HG03521 (cell line): ENCODE results near the gene MYCBP2.
"Not testable (repeated sequence)": the region's sequence is repeated elsewhere in the genome, so short reads cannot be mapped to it uniquely, and the experiment has no call there.

Experiments used
- ATAC-seq: cut with Tn5 transposase; IDR thresholded peaks from one replicate; pipeline ENCODE4 v1.9.1; 2021; ENCODE audit warnings: mild to moderate bottlenecking, moderate library complexity; ENCODE audit not compliant: unreplicated experiment

The MYCBP2 gene

DNA sequence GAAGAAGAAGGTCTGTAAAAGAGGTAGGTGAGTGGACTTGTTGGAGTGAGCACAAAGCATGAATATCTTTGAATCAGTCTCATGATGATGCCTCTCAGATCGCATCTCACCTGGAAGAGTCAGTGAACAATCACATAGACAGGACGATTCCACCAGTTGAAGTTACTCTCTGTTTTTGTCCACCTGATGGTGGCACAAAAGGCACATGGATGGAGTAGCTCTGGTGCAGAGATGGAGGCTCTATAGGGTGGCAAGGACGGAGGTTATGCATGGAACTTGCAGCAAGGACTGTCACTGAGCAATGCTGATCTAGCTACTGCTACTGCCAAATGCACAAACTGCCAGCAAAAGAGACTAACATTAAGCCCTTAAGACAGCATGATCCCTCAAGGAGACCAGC is 10.3 kb upstream of the MYCBP2 start:
- no peak for ATAC-seq

DNA sequence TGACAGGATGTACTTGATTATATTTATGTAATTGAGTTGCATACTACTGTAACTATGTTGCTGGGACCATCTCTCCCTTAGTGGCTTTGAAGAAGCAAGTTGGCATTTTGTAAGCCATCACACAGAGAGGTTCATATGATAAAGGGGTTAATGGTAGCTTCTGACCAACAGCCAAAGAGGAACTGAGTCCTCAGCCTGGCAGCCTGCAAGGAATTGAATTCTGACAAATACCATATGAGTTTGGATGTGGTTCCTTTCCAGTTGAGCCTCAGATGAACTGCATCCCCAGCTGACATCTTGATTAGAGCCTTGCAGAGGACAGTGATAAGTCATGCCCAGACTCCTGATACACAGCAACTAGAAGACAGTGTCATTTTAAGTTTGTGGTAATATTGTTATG is 8.6 kb upstream of the MYCBP2 start:
- no peak for ATAC-seq

DNA sequence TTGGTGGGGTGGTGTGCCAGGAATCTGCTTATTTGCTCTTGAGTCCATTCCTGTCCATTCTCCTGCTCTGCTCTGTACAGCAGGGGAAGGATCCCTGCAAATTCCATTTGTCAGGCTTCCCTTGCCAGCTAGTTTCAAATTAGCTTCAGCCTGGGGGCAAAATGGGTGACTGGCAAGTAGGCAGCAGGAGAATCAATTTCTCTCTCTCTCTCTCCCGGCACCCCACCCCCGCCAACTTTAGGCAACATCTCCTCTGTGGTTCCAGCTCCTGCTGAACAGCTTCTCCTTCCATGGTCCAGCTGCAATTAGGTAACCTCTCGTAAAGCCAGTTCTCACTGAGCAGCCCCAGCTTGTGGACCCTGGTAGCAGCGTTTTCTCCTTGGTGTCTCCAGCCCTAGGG is 6.7 kb upstream of the MYCBP2 start:
- ATAC-seq = no peak

DNA sequence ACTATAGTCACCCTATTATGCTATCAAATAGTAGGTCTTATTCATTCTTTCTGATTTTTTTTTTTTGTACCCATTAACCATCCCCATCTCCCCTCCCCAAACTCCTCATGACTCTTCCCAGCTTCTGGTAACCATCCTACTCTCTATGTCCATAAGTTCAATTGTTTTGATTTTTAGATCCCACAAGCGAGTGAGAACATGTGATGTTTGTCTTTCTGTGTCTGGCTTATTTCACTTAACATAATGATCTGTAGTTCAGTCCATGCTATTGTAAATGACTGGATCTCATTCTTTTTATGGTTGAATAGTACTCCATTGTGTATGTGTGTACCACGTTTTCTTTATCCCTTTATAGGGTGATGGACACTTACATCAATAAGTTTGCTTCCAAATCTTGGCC is 4.5 kb upstream of the MYCBP2 start:
- ATAC-seq = no peak

DNA sequence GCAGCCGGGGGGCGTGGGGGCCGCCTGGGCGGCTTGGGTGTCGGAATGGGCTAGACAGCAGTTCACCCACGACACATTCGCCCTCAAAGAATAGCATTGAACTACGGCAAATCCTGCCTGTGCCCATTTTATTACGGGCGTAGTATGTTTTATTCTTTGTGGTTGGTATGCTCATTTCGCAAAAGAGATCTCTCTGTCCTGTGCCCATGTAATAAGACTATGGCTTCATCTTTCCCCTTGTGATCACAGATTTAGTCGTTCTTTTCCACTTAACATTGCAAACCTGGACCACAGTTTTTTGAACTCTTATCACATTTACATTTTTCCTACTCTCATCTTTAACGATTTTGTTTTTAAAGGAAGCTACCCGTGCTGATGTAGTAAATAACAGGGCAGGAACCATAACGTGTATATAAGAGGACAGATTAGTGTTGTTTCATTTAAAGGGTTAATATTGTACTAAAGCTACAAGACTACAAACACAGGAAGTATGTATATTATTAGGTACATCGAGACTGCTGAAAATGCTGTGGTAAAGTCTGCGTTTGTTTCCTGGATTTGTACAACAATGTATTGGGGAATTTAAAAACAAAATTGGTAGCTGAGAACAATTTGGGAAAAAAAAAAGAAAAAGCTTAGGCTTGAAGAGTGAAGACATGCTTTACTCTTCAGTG is 3.2 kb upstream of the MYCBP2 start:
- ATAC-seq = peak; percentile 0

DNA sequence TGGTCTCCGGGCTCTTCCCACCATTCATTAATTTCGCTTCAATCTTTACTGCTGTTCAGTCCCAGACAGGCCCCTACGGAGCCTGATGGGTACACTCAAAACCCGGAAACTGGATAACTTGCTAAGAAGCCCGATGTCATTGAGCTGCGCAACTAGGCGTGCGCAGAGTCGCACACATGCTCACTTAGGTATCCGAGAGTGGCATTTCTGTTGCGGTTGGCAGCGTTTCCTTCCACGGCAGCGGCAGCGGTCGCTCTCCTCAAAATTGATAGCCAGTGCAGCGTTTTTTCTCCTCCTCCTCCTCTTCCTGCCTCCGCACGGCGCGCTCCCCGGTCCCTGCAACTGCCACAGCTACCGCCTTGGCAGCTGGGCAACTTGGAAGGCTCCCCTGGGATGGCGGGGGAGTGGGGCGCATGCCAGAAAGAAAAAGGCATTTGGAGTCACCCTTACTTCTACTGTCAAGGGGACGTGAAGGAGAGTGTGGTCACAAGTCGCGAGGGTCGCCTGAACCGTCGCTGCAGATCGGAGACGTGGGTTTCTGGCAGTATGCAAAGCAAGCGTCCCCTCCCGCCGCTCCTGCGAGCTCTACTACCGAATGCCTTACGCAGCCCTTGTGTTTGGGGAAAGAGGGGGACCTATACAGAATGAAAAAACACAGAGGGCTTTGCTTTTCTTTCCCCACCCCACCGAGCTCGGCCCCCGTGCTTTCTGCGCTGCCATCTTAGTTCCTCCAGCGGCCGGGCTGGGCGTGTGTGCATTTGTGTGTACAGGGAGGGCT is 2.4 kb upstream of the MYCBP2 start:
- peak; percentile 53 for ATAC-seq

DNA sequence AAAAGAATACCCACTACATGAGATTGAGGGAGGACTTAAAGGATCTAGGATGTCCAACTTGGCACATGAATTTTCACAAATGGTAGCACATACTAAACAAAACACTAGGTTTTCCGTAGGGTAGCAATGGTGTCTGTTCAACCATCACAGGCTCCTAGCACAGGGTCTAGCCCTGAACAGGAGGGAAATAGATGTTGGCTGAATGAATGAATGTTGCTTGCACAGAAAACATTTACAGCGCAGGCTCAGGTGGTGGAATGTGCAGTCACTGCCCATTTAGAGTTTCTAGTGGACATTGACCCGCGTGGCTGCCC is 1.9 kb upstream of the MYCBP2 start:
- ATAC-seq = peak; percentile 0

DNA sequence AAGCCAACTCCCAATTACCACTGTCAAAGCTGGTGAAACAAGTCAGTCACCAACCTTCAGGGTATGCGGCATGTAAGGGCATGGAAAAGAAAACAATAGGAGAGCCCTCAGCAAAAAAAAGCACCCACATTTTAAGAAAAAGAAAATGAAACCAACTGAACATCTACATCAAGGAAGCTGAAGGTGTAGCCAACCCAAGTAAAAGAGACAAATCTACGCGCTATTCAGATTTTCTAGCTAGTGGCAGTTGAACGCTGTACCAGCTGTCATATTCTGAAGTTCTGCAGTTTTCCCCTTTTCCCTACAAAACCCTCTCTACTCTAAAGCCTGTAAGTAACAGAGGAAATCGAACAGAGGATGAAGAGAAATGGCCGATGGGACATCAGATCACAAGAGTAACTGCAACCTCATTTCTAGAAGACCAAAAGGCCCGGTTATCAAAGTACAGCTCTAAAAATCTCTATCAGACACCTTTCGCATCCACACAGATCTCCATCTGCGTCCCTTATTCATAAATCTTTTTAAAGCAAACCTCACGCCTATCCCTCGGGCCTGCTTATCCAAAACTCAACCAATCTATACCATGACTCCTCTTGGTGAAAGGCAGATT is 1.4 kb downstream of the MYCBP2 start:
- ATAC-seq = no peak

DNA sequence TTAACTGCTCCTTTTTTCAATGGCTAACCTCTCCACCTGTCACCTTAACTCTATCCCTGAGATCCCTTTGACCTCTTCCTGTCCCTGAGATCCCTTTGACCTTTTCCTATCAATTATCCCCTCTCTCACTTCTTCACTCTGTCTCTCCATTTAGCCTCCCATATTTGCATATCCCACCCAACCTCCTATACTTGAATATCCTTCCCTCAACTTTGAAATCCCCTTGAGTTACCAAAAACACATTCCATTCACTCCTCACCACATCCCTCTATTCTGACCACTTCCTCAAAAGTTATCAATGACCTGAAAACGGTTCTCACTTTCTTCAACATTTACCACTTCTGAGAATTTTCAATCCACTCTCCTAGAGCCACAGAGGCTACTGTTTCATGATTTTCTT is 3.0 kb downstream of the MYCBP2 start:
- no peak for ATAC-seq

DNA sequence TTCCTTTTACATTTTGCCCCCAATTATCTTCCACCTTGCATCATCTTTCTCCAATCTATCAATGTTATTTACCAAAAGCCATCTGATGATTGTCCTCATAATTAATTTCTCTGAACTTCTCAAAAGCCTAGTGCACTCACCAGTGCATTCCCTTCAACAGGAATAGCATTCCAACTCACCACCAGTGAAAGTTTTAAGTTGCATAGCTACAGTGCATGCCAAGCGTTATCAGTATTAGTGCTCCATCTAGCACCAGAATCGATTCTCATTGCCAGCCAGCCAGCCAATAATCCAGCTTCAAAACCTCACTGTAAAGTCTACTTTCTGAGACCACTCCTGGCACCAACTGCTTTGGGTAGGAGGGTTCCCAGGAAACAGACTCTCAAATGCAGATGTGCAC is 7.4 kb downstream of the MYCBP2 start:
- ATAC-seq = no peak

DNA sequence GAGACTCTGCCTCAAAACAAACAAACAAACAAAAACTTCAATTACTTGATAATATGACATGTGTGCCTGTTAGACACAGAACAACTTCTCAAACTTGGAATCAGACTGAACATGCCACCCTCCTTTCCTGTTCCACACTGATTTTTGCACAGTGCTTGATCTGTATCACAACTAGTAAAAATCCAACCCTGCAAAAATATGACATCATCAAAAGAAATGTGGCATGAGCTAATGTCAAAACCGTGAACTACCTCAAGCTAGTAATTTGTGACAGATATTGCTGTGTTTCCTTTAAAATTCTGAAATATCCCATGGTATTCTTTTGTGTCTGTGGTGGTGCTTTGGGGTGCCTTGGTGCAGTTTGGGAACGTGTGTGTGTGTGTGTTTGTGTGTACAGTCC is 8.2 kb downstream of the MYCBP2 start:
- ATAC-seq = no peak

DNA sequence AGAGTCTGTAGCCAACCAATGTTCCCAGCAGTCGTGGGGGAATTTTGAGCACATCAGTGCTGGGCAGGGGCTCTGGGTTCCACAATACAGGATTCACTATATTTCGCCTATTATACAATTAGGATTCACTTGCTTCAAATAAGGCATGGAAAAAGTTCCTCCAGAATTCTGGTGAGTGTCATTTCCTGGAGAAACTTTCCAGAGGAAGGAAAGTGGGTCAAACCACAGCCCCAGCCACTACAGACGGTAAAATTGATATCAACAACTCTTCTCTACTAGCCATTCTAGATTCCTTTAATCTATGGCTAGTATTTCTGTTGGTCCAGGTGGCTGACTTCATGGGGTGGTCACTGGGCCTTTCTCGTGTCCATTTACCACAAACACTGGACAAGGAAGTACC is 10.5 kb downstream of the MYCBP2 start:
- no peak for ATAC-seq

DNA sequence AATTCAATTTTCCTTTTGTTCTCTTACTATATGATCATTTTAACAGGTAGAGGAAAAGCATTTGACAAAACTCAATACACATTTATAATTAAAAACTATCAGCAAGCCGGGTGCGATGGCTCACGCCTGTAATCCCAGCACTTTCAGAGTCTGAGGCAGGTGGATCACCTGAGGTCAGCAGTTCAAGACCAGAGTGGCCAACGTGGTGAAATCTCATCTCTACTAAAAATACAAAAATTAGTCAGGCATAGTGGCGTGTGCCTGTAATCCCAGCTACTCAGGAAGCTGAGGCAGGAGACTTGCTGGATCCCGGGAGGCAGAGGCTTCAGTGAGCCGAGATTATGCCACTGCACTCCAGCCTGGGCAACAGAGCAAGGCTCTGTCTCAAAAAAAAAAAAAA is 11.4 kb downstream of the MYCBP2 start:
- not testable (repeated sequence) for ATAC-seq

DNA sequence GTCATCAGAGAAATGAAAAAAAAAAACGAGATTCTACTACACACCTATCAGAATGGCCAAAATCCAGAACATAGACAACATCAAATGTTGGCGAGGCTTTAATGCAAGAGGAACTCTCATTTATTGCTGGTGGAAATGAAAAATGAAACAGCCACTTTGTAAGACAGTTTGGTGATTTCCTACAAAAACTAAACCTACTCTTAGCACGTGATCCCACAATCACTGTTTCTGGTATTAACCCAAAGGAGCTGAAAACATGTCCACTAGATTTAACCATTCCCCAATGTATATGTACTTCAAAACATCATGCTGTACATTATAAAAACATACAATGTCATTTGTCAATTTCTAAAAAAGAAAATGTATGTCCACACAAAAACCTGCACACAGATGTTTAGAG is 13.0 kb downstream of the MYCBP2 start:
- ATAC-seq = no peak

DNA sequence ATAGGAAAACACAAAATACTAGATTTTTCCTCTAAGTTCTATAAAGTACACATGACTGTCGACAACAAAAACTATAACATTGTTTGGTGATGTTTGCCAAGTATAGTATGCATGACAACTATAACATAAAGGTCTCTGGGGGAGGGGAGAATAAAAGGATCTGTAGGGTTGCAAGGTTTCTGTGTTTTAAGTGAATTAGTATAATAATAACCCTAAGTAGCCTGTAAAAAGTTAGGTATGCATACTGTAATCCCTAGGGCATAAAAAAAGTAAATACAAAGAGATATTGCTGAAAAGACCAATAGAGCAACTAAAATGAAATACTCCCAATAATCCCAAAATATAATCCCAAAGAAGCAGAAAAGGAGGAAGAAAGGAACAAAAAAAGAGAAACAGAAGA is 14.6 kb downstream of the MYCBP2 start:
- no peak for ATAC-seq

DNA sequence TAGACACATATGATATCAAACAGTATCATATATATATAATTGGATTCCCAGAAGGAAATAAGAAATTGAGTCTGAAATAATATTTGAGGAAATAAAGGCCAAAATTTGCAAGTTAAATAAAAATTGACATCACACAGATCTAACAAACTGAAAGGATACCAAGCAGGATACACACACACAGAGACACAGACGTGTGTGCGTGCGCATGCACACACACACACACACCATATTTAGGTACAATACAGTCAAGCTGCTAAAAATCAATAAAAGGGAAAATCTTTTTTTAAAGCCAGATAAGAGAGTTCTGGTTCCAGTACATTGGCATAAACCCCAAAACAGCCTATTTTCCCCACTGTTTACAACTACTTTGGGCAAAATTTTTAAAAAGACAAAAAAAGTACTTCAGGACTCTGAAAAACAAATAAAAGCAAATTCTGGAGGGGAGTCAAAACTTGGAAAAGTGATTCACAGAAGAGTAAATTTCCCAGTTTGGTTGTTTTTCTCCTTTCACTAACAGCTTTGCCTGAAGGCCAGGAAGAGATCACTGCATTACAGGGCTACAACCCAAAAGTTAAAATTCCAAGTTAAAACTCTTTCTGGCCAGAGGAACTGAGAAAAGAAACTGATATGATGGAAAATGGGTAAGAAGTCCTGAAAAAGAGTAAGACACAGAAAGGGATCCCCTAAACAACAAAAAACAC is 16.2 kb downstream of the MYCBP2 start:
- ATAC-seq = no peak

DNA sequence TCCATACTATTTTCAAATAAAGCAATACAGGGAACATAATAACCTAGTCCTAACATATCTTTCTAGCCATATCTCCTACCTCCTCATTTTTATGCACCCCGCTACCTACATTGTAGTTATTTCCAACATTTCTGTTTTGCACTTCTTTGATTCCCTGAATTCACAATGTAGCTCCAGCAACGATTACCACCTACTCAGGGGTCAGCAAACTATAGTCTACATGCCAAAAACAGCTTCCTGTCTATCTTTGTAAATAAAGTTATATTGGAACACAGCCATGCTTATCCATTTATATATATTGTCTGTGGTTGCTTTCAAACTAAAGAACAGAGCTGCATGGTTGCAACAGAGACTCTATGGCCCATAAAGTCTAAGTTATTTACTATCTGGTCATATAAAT is 16.7 kb downstream of the MYCBP2 start:
- ATAC-seq = no peak

DNA sequence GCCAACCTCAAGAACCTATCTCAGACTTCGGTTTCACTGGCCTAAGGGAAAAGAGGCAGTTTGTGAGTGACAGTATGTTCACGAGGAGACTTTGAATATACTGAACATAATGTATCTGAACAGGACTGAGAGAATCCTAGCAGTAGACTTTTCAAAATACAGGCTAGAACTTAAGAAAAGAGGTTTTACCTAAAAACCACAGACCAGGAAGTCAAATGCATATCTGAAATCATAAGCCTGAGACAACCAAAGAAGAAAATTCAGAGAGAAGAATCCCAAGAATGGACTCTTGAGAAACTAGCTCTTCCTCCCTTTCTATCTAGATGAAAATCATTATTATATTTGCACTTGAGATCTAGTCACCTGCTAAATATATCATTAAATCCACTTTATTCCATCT is 17.6 kb downstream of the MYCBP2 start:
- no peak for ATAC-seq

DNA sequence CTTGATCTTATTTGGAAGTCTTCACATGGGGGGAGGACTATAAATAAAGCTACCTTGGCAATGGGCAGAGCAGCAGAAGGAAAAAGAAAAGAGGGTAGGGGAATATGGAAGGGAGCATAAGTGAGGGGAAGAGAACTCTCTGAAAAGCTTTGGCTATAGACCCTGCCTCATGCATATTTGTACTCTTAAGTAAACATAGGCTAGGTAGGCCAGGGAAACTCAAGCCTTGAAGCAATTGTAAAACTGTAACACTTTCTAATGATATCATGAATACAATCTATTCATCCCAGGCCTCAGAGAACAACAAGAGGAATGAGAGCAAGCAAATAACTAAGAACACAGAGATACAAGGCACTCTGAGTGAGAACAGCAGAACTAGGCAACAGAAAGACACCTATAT is 20.4 kb downstream of the MYCBP2 start:
- no peak for ATAC-seq

DNA sequence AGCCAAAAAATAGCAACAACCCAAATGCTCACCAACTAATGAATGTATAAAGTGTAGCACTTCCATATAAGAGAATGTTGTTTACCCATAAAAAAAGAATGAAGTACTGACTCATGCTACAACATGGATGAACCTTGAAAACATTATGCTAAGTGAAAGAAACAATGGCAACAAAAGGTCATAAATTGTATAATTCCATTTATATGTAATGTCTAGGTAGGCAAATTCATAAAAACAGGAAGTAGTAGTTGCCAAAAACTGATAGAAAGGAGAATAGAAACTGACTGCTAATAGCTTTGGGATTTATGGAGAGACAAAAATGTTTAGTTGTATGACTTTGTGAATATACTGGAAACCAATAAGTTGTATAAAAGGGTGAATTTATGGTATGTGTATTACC is 21.6 kb downstream of the MYCBP2 start:
- ATAC-seq = no peak

DNA sequence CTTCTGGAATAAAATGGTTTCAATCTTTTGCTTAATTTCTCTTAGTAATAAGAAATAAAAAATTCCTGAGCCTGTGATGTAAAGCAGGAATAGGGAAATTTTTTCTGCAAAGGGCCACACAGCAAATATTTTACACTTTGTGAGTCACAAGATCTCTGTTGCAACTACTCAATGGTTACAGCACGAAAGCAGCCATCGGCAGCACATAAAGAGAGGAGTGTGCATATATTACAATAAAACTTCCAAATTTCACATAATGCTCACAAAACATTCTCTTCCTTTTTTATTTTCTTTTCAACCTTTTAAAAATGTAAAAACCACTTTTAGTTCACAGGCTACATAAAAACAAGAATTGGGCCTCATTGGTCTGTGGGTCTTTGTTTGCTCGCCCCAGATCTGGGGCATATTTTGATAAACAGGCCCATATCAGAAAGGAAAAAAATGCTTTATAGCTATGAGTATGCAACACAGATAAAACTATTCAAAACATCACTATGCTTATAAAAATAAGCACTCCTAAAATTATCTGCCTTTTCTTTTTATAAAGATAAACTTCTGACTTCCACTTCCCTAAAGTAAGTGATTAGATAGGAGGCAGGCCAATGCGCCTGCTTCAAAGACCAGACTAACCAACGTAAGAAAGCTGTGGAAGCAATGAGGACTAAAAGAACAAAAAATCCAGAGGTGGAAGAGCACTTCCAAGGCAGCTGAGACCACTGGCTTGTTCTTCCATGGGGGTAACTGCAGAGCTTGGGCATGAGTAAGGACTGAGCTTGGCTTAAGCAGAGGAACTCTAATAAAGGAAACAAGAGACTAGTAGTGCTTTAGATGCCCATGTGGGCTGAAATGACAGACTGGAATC is 26.5 kb downstream of the MYCBP2 start:
- no peak for ATAC-seq
